C4-2B (cell line): ENCODE measurements around the gene MAP1B.

Source experiments
- CTCF ChIP-seq: fragments of 450-650 bp; conservative IDR thresholded peaks from 2 replicates; pipeline ENCODE4 v1.5.1; 2017; ENCODE audit warnings: mild to moderate bottlenecking
- ZFX ChIP-seq: fragments of 450-650 bp; IDR thresholded peaks from 2 replicates; pipeline ENCODE4 v1.6.1; 2017

GRCh38 chr5:72093217-72093616, 14.1 kb upstream of the MAP1B start:
- TF ChIP-seq CTCF, result no peak
- TF ChIP-seq ZFX, result no peak
